DND-41 (cell line): ENCODE measurements around the gene WWTR1.

Experiments used
- ATAC-seq: fragments of 200-7000 bp; cut with Tn5 transposase; 3 replicates; pipeline ENCODE4 v1.9.1; 2021; ENCODE audit warnings: low read depth; ENCODE audit not compliant: insufficient read depth
- DNase-seq: peaks from one replicate; pipeline ENCODE4 v3.0.0-alpha.2; 2020
- H2AFZ ChIP-seq: 2 replicates; pipeline ENCODE4 v1.6.0; 2012; ENCODE audit warnings: low read depth, low read length
- H3K27ac ChIP-seq: 2 replicates; pipeline ENCODE4 v1.5.1; 2012; ENCODE audit warnings: low read length, inconsistent platforms
- H3K27me3 ChIP-seq: fragments of 200-600 bp; sonication (generic); 2 replicates; pipeline ENCODE4 v1.6.0; 2012; ENCODE audit warnings: low read length, mild to moderate bottlenecking, inconsistent platforms; ENCODE audit not compliant: insufficient read depth, poor library complexity
- H3K36me3 ChIP-seq: 2 replicates; pipeline ENCODE4 v1.5.1; 2012; ENCODE audit warnings: low read length, inconsistent platforms; ENCODE audit not compliant: insufficient read depth
- H3K4me1 ChIP-seq: 2 replicates; pipeline ENCODE4 v1.5.1; 2012; ENCODE audit warnings: mild to moderate bottlenecking, low read length; ENCODE audit not compliant: insufficient read depth
- H3K4me2 ChIP-seq: 2 replicates; pipeline ENCODE4 v1.6.0; 2012; ENCODE audit warnings: mild to moderate bottlenecking, moderate library complexity, low read length, inconsistent platforms; ENCODE audit not compliant: insufficient read depth
- H3K4me3 ChIP-seq, 2 experiments: fragments of 200-600 bp in 1 of 2; shearing (Covaris generic) in 1 of 2; 2 replicates each; pipeline ENCODE4 v1.5.1; 2012 to 2016; ENCODE audit warnings: inconsistent platforms in 2 of 2, low read length in 2 of 2, mild to moderate bottlenecking in 2 of 2, low read depth in 1 of 2, moderate library complexity in 1 of 2
- H3K79me2 ChIP-seq: 2 replicates; pipeline ENCODE4 v1.6.0; 2012; ENCODE audit warnings: low read length, inconsistent platforms; ENCODE audit not compliant: insufficient read depth
- H3K9ac ChIP-seq: 2 replicates; pipeline ENCODE4 v1.6.0; 2012; ENCODE audit warnings: low read depth, mild to moderate bottlenecking, inconsistent platforms, low read length, moderate library complexity
- H3K9me3 ChIP-seq: 2 replicates; pipeline ENCODE4 v1.5.1; 2012; ENCODE audit warnings: low read length, moderate library complexity, mild to moderate bottlenecking, inconsistent platforms; ENCODE audit not compliant: insufficient read depth, severe bottlenecking
- H4K20me1 ChIP-seq: 2 replicates; pipeline ENCODE4 v1.6.0; 2012; ENCODE audit warnings: low read length; ENCODE audit not compliant: insufficient read depth
- CTCF ChIP-seq: IDR thresholded peaks from 2 replicates; pipeline ENCODE4 v1.5.1; 2012; ENCODE audit warnings: borderline replicate concordance, low read length, moderate library complexity, mild to moderate bottlenecking; ENCODE audit not compliant: poor library complexity, severe bottlenecking; ENCODE audit errors: extremely low read depth
- EZH2 ChIP-seq: IDR thresholded peaks from 3 replicates; pipeline ENCODE4 v1.6.1; 2012; ENCODE audit warnings: borderline replicate concordance, low read depth, mild to moderate bottlenecking, moderate library complexity, low read length, inconsistent platforms; ENCODE audit not compliant: severe bottlenecking

The WWTR1 gene

GRCh38 chr3:149532489-149533180, 125.2 kb downstream of the WWTR1 start:
- Histone ChIP-seq H3K79me2 (no peaks in the 10 kb centered on the region), H3K27me3 (peaks cover 22% of the 10 kb centered on the region), H4K20me1 (no peaks in the 10 kb centered on the region), H3K4me3 (no peak overlapping the region), H3K4me1 (no peaks in the 10 kb centered on the region), H3K9me3 (no peaks in the 10 kb centered on the region), H3K9ac (no peak overlapping the region), H3K27ac (no peak overlapping the region), H3K4me2 (no peak overlapping the region), H2AFZ (no peak overlapping the region), H3K36me3 (no peaks in the 10 kb centered on the region)
- DNase-seq (no peak), ATAC-seq (no peak)
- TF ChIP-seq EZH2 (no peak), CTCF (no peak)

- no peak overlapping the region for H3K27ac ChIP-seq
- H3K4me3 ChIP-seq, result no peak overlapping the region
- no peak overlapping the region for H3K4me2 ChIP-seq
- H3K79me2 ChIP-seq, result no peaks in the 10 kb centered on the region
- no peak overlapping the region for H2AFZ ChIP-seq
- peaks cover 14% of the 10 kb centered on the region for H3K27me3 ChIP-seq
- no peaks in the 10 kb centered on the region for H3K9me3 ChIP-seq
- no peak for DNase-seq
- ATAC-seq, result no peak
- TF ChIP-seq EZH2, result no peak
- TF ChIP-seq CTCF, result no peak
- no peaks in the 10 kb centered on the region for H3K36me3 ChIP-seq
- no peaks in the 10 kb centered on the region for H4K20me1 ChIP-seq
- no peak overlapping the region for H3K9ac ChIP-seq
- no peaks in the 10 kb centered on the region for H3K4me1 ChIP-seq
These were observed 128.7 kb downstream of the WWTR1 start for GRCh38 chr3:149529099-149529498.

GRCh38 chr3:149528340-149528650, 129.5 kb downstream of the WWTR1 start:
- Histone ChIP-seq H4K20me1 (no peaks in the 10 kb centered on the region), H3K79me2 (no peaks in the 10 kb centered on the region), H3K9me3 (no peaks in the 10 kb centered on the region), H3K4me1 (no peaks in the 10 kb centered on the region), H3K9ac (no peak overlapping the region), H3K4me2 (no peak overlapping the region), H3K4me3 (no peak overlapping the region), H2AFZ (no peak overlapping the region), H3K27me3 (peaks cover 12% of the 10 kb centered on the region), H3K36me3 (no peaks in the 10 kb centered on the region), H3K27ac (no peak overlapping the region)
- no peak for TF ChIP-seq CTCF
- TF ChIP-seq EZH2, result no peak
- no peak for ATAC-seq
- no peak for DNase-seq
